ENCODE measurements around the gene AOPEP.
"Not testable (repeated sequence)": the region's sequence is repeated elsewhere in the genome, so short reads cannot be mapped to it uniquely, and the experiment has no call there.

AOPEP gene

GRCh38 chr9:94818178-94818541 lies 91.7 kb downstream of the AOPEP start:
- no peak for DNase-seq (ENCODE audit: low read depth)

- no peak for DNase-seq (ENCODE audit: low read depth)
These were observed 92.7 kb downstream of the AOPEP start for GRCh38 chr9:94819161-94819687.

GRCh38 chr9:94821098-94821887 lies 94.8 kb downstream of the AOPEP start:
- no peak for DNase-seq (ENCODE audit: low read depth)

- DNase-seq (ENCODE audit: low read depth): no peak
These were observed 95.8 kb downstream of the AOPEP start for GRCh38 chr9:94822273-94822672.

GRCh38 chr9:94823710-94824109 lies 97.2 kb downstream of the AOPEP start:
- DNase-seq (ENCODE audit: low read depth): no peak

GRCh38 chr9:94824411-94824810 lies 97.9 kb downstream of the AOPEP start:
- DNase-seq (ENCODE audit: low read depth): no peak

GRCh38 chr9:94824913-94825610 lies 98.6 kb downstream of the AOPEP start:
- DNase-seq (ENCODE audit: low read depth): no peak

GRCh38 chr9:94825611-94825958 lies 99.1 kb downstream of the AOPEP start:
- DNase-seq (ENCODE audit: low read depth): no peak

- no peak for DNase-seq (ENCODE audit: low read depth)
These were observed 99.5 kb downstream of the AOPEP start for GRCh38 chr9:94826044-94826443.

- DNase-seq (ENCODE audit: low read depth): no peak
These were observed 100.3 kb downstream of the AOPEP start for GRCh38 chr9:94826644-94827410.

- no peak for DNase-seq (ENCODE audit: low read depth)
These were observed 101.2 kb downstream of the AOPEP start for GRCh38 chr9:94827584-94828304.

- no peak for DNase-seq (ENCODE audit: low read depth)
These were observed 103.0 kb downstream of the AOPEP start for GRCh38 chr9:94829380-94830070.

GRCh38 chr9:94830071-94830604 lies 103.6 kb downstream of the AOPEP start:
- not testable (repeated sequence) for DNase-seq (ENCODE audit: low read depth)

GRCh38 chr9:94833802-94834201 lies 107.3 kb downstream of the AOPEP start:
- no peak for DNase-seq (ENCODE audit: low read depth)

GRCh38 chr9:94837404-94837803 lies 110.9 kb downstream of the AOPEP start:
- no peak for DNase-seq (ENCODE audit: low read depth)

- DNase-seq (ENCODE audit: low read depth): no peak
These were observed 112.9 kb downstream of the AOPEP start for GRCh38 chr9:94839398-94839797.

GRCh38 chr9:94840738-94841137 lies 114.2 kb downstream of the AOPEP start:
- DNase-seq (ENCODE audit: low read depth): no peak

GRCh38 chr9:94843134-94843533 lies 116.6 kb downstream of the AOPEP start:
- DNase-seq (ENCODE audit: low read depth): no peak

GRCh38 chr9:94846739-94847138 lies 120.2 kb downstream of the AOPEP start:
- DNase-seq (ENCODE audit: low read depth): no peak

GRCh38 chr9:94847486-94847885 lies 121.0 kb downstream of the AOPEP start:
- DNase-seq (ENCODE audit: low read depth): no peak

- not testable (repeated sequence) for DNase-seq (ENCODE audit: low read depth)
These were observed 122.3 kb downstream of the AOPEP start for GRCh38 chr9:94848791-94849190.

Data from stimulated activated CD8-positive, alpha-beta memory T cell treated with anti-CD3 and anti-CD28 coated beads, Interleukin-15, amount 100 ng/mL, for 24 hours (primary cell).